Measurements from ENCODE around the gene PLB1. TPM values are rescaled to one million over a fixed set of nuclear protein-coding genes. Genes with fewer than 3 reads are reported as not detected.

Gene PLB1
- total RNA-seq, 2 donors from 2014 or later = 1.0 to 12.9 TPM

GRCh38 chr2:28652217-28652616 is 156.4 kb downstream of the PLB1 start:
- Histone ChIP-seq H3K4me3 (no peak overlapping the region), H3K9me3 (no peaks in the 10 kb centered on the region), H3K4me1 (peaks cover 8% of the 10 kb centered on the region), H3K27ac (no peak overlapping the region), H3K36me3 (replicated peaks in 1 of 2; ENCODE audit: insufficient read depth in 1 of 2, low read depth in 2 of 2) (no peaks in the 10 kb centered on the region), H3K27me3 (no peaks in the 10 kb centered on the region)
- TF ChIP-seq CTCF (IDR thresholded peaks at IDR 0.05) (no peak), POLR2A (IDR thresholded peaks at IDR 0.05) (no peak)
- ATAC-seq (no peak), DNase-seq (no peak)
- 14 to 19% methylated on average over 1 of the region's 1 CpG for WGBS, 2 donors
- intact Hi-C loops (cut with DNase I) = no loop called here

GRCh38 chr2:28653892-28654662 is 158.2 kb downstream of the PLB1 start:
- Histone ChIP-seq H3K4me1 (peaks cover 12% of the 10 kb centered on the region), H3K9me3 (no peaks in the 10 kb centered on the region), H3K27ac (no peak overlapping the region), H3K4me3 (no peak overlapping the region), H3K36me3 (replicated peaks in 1 of 2; ENCODE audit: insufficient read depth in 1 of 2, low read depth in 2 of 2) (no peaks in the 10 kb centered on the region), H3K27me3 (no peaks in the 10 kb centered on the region)
- WGBS, 2 donors = 76 to 82% methylated on average over 2 of the region's 2 CpGs
- DNase-seq (no peak), ATAC-seq (no peak)
- intact Hi-C loops (cut with DNase I) = no loop called here
- TF ChIP-seq POLR2A (IDR thresholded peaks at IDR 0.05) (no peak), CTCF (IDR thresholded peaks at IDR 0.05) (no peak)

- WGBS, 2 donors = 50 to 60% methylated on average over 8 of the region's 8 CpGs
- Histone ChIP-seq H3K4me3 (no peak overlapping the region), H3K27ac (no peak overlapping the region), H3K4me1 (peaks cover 12% of the 10 kb centered on the region), H3K36me3 (replicated peaks in 1 of 2; ENCODE audit: insufficient read depth in 1 of 2, low read depth in 2 of 2) (no peaks in the 10 kb centered on the region), H3K9me3 (no peaks in the 10 kb centered on the region), H3K27me3 (no peaks in the 10 kb centered on the region)
- ATAC-seq (no peak), DNase-seq (no peak)
- intact Hi-C loops (cut with DNase I) = no loop called here
- TF ChIP-seq POLR2A (IDR thresholded peaks at IDR 0.05) (no peak), CTCF (IDR thresholded peaks at IDR 0.05) (no peak)
Observed at GRCh38 chr2:28654663-28655320, 158.9 kb downstream of the PLB1 start.

- no peaks in the 10 kb centered on the region for H3K27me3 ChIP-seq
- DNase-seq (no peak), ATAC-seq (no peak)
- H3K27ac ChIP-seq = no peak overlapping the region
- TF ChIP-seq POLR2A (IDR thresholded peaks at IDR 0.05) (no peak), CTCF (IDR thresholded peaks at IDR 0.05) (no peak)
- WGBS, 2 donors = 80 to 84% methylated on average over 5 of the region's 5 CpGs
- H3K4me1 ChIP-seq = peaks cover 29% of the 10 kb centered on the region
- H3K9me3 ChIP-seq = no peaks in the 10 kb centered on the region
- no peak overlapping the region for H3K4me3 ChIP-seq
- no peaks in the 10 kb centered on the region for H3K36me3 ChIP-seq (replicated peaks in 1 of 2; ENCODE audit: insufficient read depth in 1 of 2, low read depth in 2 of 2)
- intact Hi-C loops (cut with DNase I) = no loop called here
Observed at GRCh38 chr2:28656937-28657615, 161.2 kb downstream of the PLB1 start.
